SJCRH30 (cell line): ENCODE results near the gene NFYA. TPM values are rescaled to one million over a fixed set of nuclear protein-coding genes. Genes with fewer than 3 reads are reported as not detected.

Experiments used
- total RNA-seq: library from RNA; depleted of rRNA; stranded (reverse); fragments of >200 nt; shearing (Covaris generic); gene quantifications from 2 replicates; pipeline ENCODE4 v1.2.3, GENCODE V29; 2014; rRNA removed

Gene NFYA
- total RNA-seq, 1 experiment from 2014 or later, result 32.4 TPM

Other genes with a start within 250 kb of the NFYA start
- gene UNC5CL, start 33.8 kb upstream of the NFYA start, total RNA-seq, result 0.23 and 0.40 TPM in 2 replicates
- not detected in 2 replicates for gene TSPO2, start 30.5 kb upstream of the NFYA start, total RNA-seq
- 7.0 and 7.7 TPM in 2 replicates for gene APOBEC2, start 19.8 kb upstream of the NFYA start, total RNA-seq
- gene OARD1, start 618 bp upstream of the NFYA start, total RNA-seq, result 24.8 and 30.8 TPM in 2 replicates
- gene TREML1, start 81.4 kb downstream of the NFYA start, total RNA-seq, result 0.10 TPM in 1 of 2 replicates, not detected in the other
- 0.61 and 0.71 TPM in 2 replicates for gene TREM2, start 90.1 kb downstream of the NFYA start, total RNA-seq
- 0.06 TPM in 1 of 2 replicates, not detected in the other for gene TREML2, start 128.2 kb downstream of the NFYA start, total RNA-seq
- gene TREML4, start 155.4 kb downstream of the NFYA start, total RNA-seq, result 0.06 TPM in 1 of 2 replicates, not detected in the other
- gene TREM1, start 213.7 kb downstream of the NFYA start, total RNA-seq, result not detected in 2 replicates